ENCODE measurements around the gene SLC22A16.

DNA sequence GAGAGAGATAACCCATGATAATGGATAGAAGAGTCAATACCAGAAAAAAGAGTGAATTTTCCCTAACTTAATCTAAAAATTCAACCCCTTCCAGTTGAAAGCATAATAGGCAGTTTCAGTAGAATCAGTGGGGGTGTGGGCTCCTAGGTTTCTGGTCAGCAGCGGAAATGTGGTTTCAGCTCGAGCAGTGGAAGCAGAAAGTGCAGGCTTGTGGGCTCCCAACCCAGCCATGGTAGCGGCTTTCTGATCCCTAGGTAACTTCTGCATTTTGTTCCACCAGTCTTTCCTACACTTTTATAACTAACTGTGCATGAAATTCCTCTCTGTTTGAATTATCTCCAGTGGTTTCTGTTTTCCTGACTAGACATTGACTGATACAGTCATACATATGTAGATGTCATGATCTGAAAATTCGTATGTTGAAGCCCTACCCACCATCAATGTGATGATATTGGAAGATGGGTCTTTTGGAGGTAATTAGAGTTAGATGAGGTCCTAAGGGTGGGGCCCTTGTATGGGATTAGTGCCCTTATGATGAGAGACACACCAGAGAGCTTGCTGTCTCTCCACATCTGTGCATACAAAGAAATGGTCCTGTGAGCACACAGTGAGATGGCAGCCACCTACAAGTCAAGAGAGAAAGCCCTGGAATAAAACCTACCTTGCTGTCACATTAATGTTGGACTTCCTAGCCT is 54.5 kb downstream of the SLC22A16 start:
- TF ChIP-seq, protein P1, sequence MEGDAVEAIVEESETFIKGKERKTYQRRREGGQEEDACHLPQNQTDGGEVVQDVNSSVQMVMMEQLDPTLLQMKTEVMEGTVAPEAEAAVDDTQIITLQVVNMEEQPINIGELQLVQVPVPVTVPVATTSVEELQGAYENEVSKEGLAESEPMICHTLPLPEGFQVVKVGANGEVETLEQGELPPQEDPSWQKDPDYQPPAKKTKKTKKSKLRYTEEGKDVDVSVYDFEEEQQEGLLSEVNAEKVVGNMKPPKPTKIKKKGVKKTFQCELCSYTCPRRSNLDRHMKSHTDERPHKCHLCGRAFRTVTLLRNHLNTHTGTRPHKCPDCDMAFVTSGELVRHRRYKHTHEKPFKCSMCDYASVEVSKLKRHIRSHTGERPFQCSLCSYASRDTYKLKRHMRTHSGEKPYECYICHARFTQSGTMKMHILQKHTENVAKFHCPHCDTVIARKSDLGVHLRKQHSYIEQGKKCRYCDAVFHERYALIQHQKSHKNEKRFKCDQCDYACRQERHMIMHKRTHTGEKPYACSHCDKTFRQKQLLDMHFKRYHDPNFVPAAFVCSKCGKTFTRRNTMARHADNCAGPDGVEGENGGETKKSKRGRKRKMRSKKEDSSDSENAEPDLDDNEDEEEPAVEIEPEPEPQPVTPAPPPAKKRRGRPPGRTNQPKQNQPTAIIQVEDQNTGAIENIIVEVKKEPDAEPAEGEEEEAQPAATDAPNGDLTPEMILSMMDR (IDR thresholded peaks at IDR 0.05): no peak
- TF ChIP-seq EZH2 (IDR thresholded peaks at IDR 0.05; ENCODE audit: borderline replicate concordance, insufficient read depth, low read depth, low read length, poor library complexity, severe bottlenecking): no peak

Measured in B cell (primary cell).